Activated T-cell treated with anti-CD3 and anti-CD28 coated beads, Interleukin-2, amount 50 U/mL, for 72 hours (primary cell): ENCODE measurements around the gene PANK4. TPM values are rescaled to one million over a fixed set of nuclear protein-coding genes. Genes with fewer than 3 reads are reported as not detected.
A peak's percentile ranks its signal among the peaks of the same experiment; 100 is the strongest.

ENCODE experiments used
- ATAC-seq, 2 donors: fragments of 150-1000 bp; cut with Tn5 transposase; replicated peaks in 1 of 2; 2 replicates each; pipeline ENCODE4 v1.10.0; 2021; ENCODE audit warnings: moderate library complexity in 2 of 2, mild to moderate bottlenecking in 1 of 2
- DNase-seq, 2 donors: peaks; one replicate each; pipeline ENCODE4 v3.0.0; 2021 to 2022; ENCODE audit warnings: mixed read lengths in 1 of 2
- H3K27ac Mint-ChIP-seq: one replicate; pipeline ENCODE4 v1.8.0; 2022; ENCODE audit warnings: mild to moderate bottlenecking, moderate library complexity, mixed read lengths
- H3K27me3 Mint-ChIP-seq: one replicate; pipeline ENCODE4 v1.8.0; 2022; ENCODE audit warnings: low read depth, mixed read lengths
- H3K36me3 Mint-ChIP-seq, 2 donors: one replicate each; pipeline ENCODE4 v1.8.0; 2022; ENCODE audit warnings: mixed read lengths in 2 of 2, mild to moderate bottlenecking in 1 of 2; ENCODE audit not compliant: insufficient read depth in 2 of 2
- H3K4me1 Mint-ChIP-seq: one replicate; pipeline ENCODE4 v1.8.0; 2022; ENCODE audit warnings: low read depth, mixed read lengths
- H3K4me3 Mint-ChIP-seq, 2 donors: one replicate each; pipeline ENCODE4 v1.8.0; 2022; ENCODE audit warnings: mild to moderate bottlenecking in 2 of 2, mixed read lengths in 2 of 2, moderate library complexity in 2 of 2
- H3K9me3 Mint-ChIP-seq, 2 donors: one replicate each; pipeline ENCODE4 v1.8.0; 2022; ENCODE audit warnings: mixed read lengths in 2 of 2
- total RNA-seq, 2 donors: library from RNA; stranded (reverse); gene quantifications; one replicate each; pipeline ENCODE4 v1.2.3, GENCODE V29; 2022

Gene PANK4
- total RNA-seq, 2 donors from 2014 or later: 44.6 to 49.7 TPM

DNA sequence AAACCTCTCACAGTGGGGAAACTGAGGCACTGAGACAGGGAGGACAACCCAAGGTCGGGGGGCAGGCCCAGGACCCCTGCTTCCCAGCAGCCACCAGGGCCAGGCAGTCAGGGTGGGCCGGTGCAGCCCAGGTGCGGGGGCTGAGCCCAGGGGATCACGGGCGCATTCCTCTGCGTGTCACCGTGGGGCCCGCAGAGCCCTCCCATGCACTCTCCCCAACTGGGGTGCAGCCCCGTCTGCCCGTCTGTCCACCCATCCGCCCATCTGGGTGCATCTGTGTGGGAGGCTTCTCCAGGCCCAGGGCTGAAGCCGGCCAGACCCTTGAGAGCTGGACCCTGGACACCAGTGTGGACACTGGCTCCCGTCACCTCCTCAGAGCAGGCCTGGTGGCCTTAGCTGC lies 53.2 kb downstream of the PANK4 start:
- Mint-ChIP-seq H3K4me3 (no peak overlapping the region), H3K9me3 (no peaks in the 10 kb centered on the region), H3K36me3 (no peaks in the 10 kb centered on the region), H3K27me3 (no peaks in the 10 kb centered on the region), H3K27ac (no peak overlapping the region), H3K4me1 (no peaks in the 10 kb centered on the region)
- ATAC-seq (no peak), DNase-seq (no peak)

- Mint-ChIP-seq H3K27me3 (no peaks in the 10 kb centered on the region), H3K9me3 (no peaks in the 10 kb centered on the region), H3K4me1 (no peaks in the 10 kb centered on the region), H3K4me3 (no peak overlapping the region), H3K36me3 (no peaks in the 10 kb centered on the region), H3K27ac (no peak overlapping the region)
- no peak for DNase-seq
- ATAC-seq: no peak
Observed at GRCh38 chr1:2472561-2473177, 53.7 kb downstream of the PANK4 start.

DNA sequence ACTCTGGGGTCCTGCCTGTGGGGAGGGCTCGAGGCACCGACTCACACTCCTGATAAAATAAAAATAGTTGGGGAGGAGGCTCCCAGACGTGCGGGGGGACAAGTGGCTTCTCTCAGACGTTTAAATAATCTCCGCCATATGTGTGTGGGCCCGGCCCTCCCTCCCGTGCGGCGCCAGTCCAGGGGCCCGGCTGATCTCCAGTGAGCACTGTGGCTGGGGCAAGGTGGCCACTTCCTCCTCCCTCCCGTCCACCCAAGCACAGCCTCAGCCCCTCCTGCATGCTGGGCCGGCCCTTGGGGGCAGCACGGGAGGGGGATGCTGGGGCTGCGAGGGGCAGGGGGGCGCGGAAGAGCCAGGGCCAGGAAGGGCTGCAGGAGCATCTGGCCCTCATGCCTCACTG lies 54.3 kb downstream of the PANK4 start:
- H3K36me3 Mint-ChIP-seq: no peaks in the 10 kb centered on the region
- no peaks in the 10 kb centered on the region for H3K27me3 Mint-ChIP-seq
- DNase-seq (no peak), ATAC-seq (no peak)
- H3K4me1 Mint-ChIP-seq: no peaks in the 10 kb centered on the region
- no peaks in the 10 kb centered on the region for H3K9me3 Mint-ChIP-seq
- no peak overlapping the region for H3K4me3 Mint-ChIP-seq
- no peak overlapping the region for H3K27ac Mint-ChIP-seq

DNA sequence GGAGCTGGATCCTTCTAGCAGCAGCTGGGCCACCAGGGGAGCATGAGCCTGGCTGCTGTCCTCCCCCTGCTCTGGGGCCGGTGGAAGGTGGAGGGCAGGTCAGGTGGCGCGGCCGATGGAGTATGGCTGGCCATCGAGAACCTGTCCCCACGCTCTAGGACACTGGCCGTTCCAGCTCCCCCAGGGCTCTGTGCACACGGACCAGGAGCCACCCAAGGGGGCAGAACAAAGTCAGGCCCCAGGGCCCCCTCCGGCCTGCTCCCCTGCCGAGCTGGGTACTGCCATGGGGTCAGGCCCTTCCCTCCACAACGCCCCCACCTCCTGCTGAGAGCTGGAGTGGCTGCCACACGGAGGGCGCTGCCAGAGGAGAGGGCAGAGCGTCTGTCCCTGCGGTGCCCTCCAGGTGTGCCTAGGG lies 54.8 kb downstream of the PANK4 start:
- Mint-ChIP-seq H3K9me3 (no peaks in the 10 kb centered on the region), H3K36me3 (no peaks in the 10 kb centered on the region), H3K4me1 (no peaks in the 10 kb centered on the region), H3K27ac (no peak overlapping the region), H3K4me3 (no peak overlapping the region), H3K27me3 (no peaks in the 10 kb centered on the region)
- no peak for DNase-seq
- ATAC-seq: no peak

- H3K27ac Mint-ChIP-seq: no peak overlapping the region
- no peak overlapping the region for H3K4me3 Mint-ChIP-seq
- H3K9me3 Mint-ChIP-seq: no peaks in the 10 kb centered on the region
- DNase-seq (no peak), ATAC-seq (no peak)
- no peaks in the 10 kb centered on the region for H3K4me1 Mint-ChIP-seq
- no peaks in the 10 kb centered on the region for H3K36me3 Mint-ChIP-seq
- H3K27me3 Mint-ChIP-seq: no peaks in the 10 kb centered on the region
Observed at GRCh38 chr1:2471159-2471471, 55.3 kb downstream of the PANK4 start.

DNA sequence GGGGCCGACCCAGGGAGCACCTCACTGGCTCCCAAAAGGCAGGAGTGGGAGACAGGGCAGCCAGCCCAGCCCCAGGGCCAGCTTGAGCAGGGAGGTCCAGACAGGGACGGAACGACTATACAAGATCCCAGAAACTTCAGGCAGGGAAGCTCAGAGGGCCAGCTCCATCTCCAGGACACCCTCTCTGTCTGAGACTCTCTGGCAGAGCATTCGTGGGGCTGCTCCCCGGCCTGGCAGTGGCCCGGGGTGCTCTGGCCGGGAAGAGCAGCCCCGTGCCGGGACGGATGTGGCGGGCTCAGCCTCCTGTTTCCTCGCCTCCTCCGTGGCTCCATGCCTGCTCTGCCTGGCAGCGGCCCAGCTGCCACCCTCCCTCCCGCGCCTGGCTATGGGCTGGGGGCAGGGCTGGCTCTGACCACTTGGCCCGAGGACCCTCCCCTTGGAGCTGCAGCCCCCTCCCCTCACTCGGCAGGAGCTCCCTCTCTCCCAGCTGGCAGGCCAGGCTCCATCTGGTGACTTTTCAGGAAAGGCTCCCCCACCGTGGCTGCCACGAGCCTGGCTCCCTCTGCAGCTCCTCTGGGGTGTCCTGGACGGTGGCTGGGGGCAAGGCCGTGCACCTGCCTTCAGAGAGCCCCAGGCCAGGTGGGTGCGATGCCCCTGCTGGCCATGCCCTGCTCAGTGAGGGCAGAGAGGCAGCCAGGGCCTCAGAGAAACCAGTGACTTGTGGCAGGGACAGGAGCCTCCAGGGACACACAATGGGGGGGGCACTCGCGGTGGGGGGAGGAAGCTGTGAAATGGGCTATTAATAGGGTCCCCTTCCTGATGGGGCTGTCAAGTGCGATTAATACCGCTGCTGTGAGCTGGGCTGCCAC lies 55.9 kb downstream of the PANK4 start:
- Mint-ChIP-seq H3K36me3 (no peaks in the 10 kb centered on the region), H3K4me3 (no peak overlapping the region), H3K27me3 (no peaks in the 10 kb centered on the region), H3K9me3 (no peaks in the 10 kb centered on the region), H3K27ac (no peak overlapping the region), H3K4me1 (no peaks in the 10 kb centered on the region)
- ATAC-seq (no peak), DNase-seq (no peak)

- DNase-seq (no peak), ATAC-seq (no peak)
- no peaks in the 10 kb centered on the region for H3K9me3 Mint-ChIP-seq
- H3K27me3 Mint-ChIP-seq: no peaks in the 10 kb centered on the region
- H3K27ac Mint-ChIP-seq: no peak overlapping the region
- H3K4me3 Mint-ChIP-seq: no peak overlapping the region
- H3K36me3 Mint-ChIP-seq: no peaks in the 10 kb centered on the region
- no peaks in the 10 kb centered on the region for H3K4me1 Mint-ChIP-seq
Observed at GRCh38 chr1:2469103-2469940, 57.1 kb downstream of the PANK4 start.

DNA sequence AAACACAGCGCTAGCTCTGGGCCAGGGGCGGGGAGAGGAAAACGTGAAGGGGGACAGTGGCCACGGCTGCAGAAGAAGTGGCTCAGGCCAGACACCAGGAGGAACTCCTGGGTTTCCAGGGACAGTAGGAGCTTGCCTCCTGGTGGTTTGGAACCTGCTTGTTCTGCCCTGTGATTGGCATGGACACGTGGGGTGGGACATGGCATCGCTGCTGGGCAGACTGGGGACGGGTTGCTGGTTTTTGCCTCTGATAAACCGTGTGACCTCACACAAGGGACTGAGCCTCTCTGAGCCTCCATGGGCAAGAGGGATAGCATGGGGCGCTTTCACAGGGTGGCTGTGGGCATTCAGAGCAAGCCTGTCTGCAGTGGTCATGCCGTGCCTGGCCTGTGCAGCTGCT lies 57.9 kb downstream of the PANK4 start:
- Mint-ChIP-seq H3K27ac (no peak overlapping the region), H3K27me3 (no peaks in the 10 kb centered on the region), H3K36me3 (no peaks in the 10 kb centered on the region), H3K9me3 (no peaks in the 10 kb centered on the region), H3K4me3 (no peak overlapping the region), H3K4me1 (no peaks in the 10 kb centered on the region)
- ATAC-seq (no peak), DNase-seq (no peak)

GRCh38 chr1:2468041-2468472 lies 58.3 kb downstream of the PANK4 start:
- H3K4me3 Mint-ChIP-seq: no peak overlapping the region
- no peaks in the 10 kb centered on the region for H3K27me3 Mint-ChIP-seq
- H3K36me3 Mint-ChIP-seq: no peaks in the 10 kb centered on the region
- H3K9me3 Mint-ChIP-seq: no peaks in the 10 kb centered on the region
- no peaks in the 10 kb centered on the region for H3K4me1 Mint-ChIP-seq
- no peak overlapping the region for H3K27ac Mint-ChIP-seq
- DNase-seq (peak; percentile 22 to 26), ATAC-seq (no peak)

GRCh38 chr1:2466958-2467554 lies 59.3 kb downstream of the PANK4 start:
- Mint-ChIP-seq H3K9me3 (no peaks in the 10 kb centered on the region), H3K27me3 (no peaks in the 10 kb centered on the region), H3K4me1 (no peaks in the 10 kb centered on the region), H3K4me3 (no peak overlapping the region), H3K36me3 (no peaks in the 10 kb centered on the region), H3K27ac (no peak overlapping the region)
- ATAC-seq (peak in 1 of 2 donors; percentile 64), DNase-seq (peak; percentile 10 to 34)

DNA sequence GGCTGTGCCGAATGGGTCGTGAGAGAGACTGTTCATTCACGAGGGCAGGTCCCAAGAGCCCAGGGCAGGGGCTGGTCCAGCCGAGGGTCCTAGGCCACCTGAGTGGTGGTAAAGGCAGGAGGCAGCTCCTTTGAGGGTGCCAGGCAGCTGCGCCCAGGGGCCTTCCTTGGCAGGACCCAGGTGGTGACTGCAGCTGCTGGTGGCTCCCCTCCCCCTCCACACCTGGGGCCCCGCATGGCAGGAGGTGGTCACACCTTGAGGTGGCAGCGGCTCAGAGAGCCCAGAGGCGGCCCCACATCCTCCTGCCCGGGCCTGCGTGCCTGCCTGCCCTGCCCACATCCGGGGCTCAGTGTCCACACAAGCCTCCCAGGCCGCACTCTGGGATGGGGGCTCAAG lies 60.1 kb downstream of the PANK4 start:
- Mint-ChIP-seq H3K36me3 (no peaks in the 10 kb centered on the region), H3K27ac (no peak overlapping the region), H3K4me3 (no peak overlapping the region), H3K9me3 (no peaks in the 10 kb centered on the region), H3K27me3 (no peaks in the 10 kb centered on the region), H3K4me1 (no peaks in the 10 kb centered on the region)
- DNase-seq (no peak), ATAC-seq (no peak)

DNA sequence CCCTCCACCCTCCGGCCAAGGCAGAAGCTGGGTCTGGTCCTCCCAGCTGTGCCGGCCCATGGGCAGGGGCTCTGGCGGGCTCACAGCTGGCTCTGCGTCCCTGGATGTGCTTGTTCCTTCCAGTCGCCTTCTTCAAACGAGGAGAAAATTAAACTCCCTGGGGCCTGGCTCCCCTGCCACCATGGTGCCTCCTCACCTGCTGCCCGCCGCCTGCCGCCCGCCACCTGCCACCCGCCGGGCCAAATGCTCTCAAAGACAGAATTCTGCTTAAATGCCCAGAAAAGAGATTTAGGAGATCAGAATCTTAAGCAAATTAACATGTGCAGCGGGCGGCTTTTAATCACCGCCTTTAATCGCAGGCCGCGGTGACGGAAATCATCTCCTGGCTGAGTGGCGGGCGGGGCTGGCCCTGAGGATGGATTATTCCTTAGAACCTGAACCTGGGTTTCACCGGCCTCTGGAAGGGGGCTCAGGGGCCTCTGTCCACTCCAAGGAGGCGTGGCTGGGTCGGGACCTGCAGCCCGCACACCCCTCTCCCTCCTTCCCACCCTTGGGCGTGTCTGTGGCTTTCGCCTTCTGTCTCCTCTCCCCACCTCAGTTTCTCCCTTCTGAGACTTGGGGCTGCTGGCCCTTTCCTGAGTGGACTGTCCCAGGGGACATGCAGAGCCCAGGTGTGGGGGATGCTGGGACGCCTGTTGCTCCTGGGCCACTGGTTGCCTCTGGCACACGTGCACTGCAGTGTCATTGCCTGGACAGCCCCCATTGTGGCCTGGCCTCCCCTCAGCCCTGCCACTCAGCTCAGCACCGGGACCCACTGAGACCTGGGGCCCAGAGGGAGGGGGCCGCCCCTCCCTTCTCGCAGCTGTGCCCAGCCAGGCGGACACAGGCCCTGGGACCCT lies 60.8 kb downstream of the PANK4 start:
- no peaks in the 10 kb centered on the region for H3K4me1 Mint-ChIP-seq
- no peak overlapping the region for H3K4me3 Mint-ChIP-seq
- ATAC-seq (no peak), DNase-seq (no peak)
- no peak overlapping the region for H3K27ac Mint-ChIP-seq
- no peaks in the 10 kb centered on the region for H3K36me3 Mint-ChIP-seq
- H3K9me3 Mint-ChIP-seq: no peaks in the 10 kb centered on the region
- no peaks in the 10 kb centered on the region for H3K27me3 Mint-ChIP-seq
